ENCODE data around the gene TRNAU1AP.

The TRNAU1AP gene

GRCh38 chr1:28577738-28578536 lies 25.1 kb downstream of the TRNAU1AP start:
- no peak for DNase-seq (ENCODE audit: low read depth, low spot score)
- ChIA-PET POLR2A (interaction anchor here (0.7 to 4.3 kb wide), 5 partner anchors 8 to 24 kb away, joined by 3 to 57 read pairs (median 3); partner anchors contain the start of gene TRNAU1AP), CTCF (interaction anchor here (0.9 to 4.3 kb wide), 6 partner anchors 24 to 299 kb away, joined by 3 to 31 read pairs (median 4); no protein-coding TSS in a partner anchor)
- H3K4me3 ChIP-seq (ENCODE audit: low read depth, low read length) = no peak overlapping the region
- TF ChIP-seq, protein P1, sequence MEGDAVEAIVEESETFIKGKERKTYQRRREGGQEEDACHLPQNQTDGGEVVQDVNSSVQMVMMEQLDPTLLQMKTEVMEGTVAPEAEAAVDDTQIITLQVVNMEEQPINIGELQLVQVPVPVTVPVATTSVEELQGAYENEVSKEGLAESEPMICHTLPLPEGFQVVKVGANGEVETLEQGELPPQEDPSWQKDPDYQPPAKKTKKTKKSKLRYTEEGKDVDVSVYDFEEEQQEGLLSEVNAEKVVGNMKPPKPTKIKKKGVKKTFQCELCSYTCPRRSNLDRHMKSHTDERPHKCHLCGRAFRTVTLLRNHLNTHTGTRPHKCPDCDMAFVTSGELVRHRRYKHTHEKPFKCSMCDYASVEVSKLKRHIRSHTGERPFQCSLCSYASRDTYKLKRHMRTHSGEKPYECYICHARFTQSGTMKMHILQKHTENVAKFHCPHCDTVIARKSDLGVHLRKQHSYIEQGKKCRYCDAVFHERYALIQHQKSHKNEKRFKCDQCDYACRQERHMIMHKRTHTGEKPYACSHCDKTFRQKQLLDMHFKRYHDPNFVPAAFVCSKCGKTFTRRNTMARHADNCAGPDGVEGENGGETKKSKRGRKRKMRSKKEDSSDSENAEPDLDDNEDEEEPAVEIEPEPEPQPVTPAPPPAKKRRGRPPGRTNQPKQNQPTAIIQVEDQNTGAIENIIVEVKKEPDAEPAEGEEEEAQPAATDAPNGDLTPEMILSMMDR (IDR thresholded peaks at IDR 0.05; ENCODE audit: insufficient read depth, low read length, missing control alignments) = no peak

- DNase-seq (ENCODE audit: low read depth, low spot score) = no peak
- H3K4me3 ChIP-seq (ENCODE audit: low read depth, low read length) = no peak overlapping the region
- TF ChIP-seq, protein P1 (IDR thresholded peaks at IDR 0.05; ENCODE audit: insufficient read depth, low read length, missing control alignments) = no peak
- ChIA-PET POLR2A (interaction anchor here (0.5 to 4.9 kb wide), 7 partner anchors 9 to 329 kb away, joined by 3 to 57 read pairs (median 4); partner anchors contain the start of genes TAF12 and TRNAU1AP), CTCF (interaction anchor here (0.7 to 4.3 kb wide), 5 partner anchors 8 to 299 kb away, joined by 3 to 31 read pairs (median 3); no protein-coding TSS in a partner anchor)
Observed at GRCh38 chr1:28578696-28579218, 25.9 kb downstream of the TRNAU1AP start.

GRCh38 chr1:28579401-28579800 lies 26.5 kb downstream of the TRNAU1AP start:
- ChIA-PET CTCF (interaction anchor here (0.7 to 4.3 kb wide), 5 partner anchors 8 to 298 kb away, joined by 3 to 31 read pairs (median 3); no protein-coding TSS in a partner anchor), POLR2A (interaction anchor here (0.5 to 4.9 kb wide), 7 partner anchors 9 to 330 kb away, joined by 3 to 57 read pairs (median 4); partner anchors contain the start of genes TAF12 and TRNAU1AP)
- TF ChIP-seq, protein P1 (IDR thresholded peaks at IDR 0.05; ENCODE audit: insufficient read depth, low read length, missing control alignments) = no peak
- DNase-seq (ENCODE audit: low read depth, low spot score) = no peak
- H3K4me3 ChIP-seq (ENCODE audit: low read depth, low read length) = peak overlapping the region; percentile 93

GRCh38 chr1:28580722-28581530 lies 28.0 kb downstream of the TRNAU1AP start:
- ChIA-PET CTCF (interaction anchor here (0.7 to 4.3 kb wide), 8 partner anchors 10 to 332 kb away, joined by 3 to 31 read pairs (median 4); partner anchors contain the start of gene TAF12), POLR2A (interaction anchor here (0.7 to 4.9 kb wide), 37 partner anchors 8 to 808 kb away, joined by 3 to 57 read pairs (median 5); partner anchors contain the start of genes ATP5IF1, PHACTR4, RAB42 and RCC1)
- peak overlapping the region; percentile 93 for H3K4me3 ChIP-seq (ENCODE audit: low read depth, low read length)
- TF ChIP-seq, protein P1 (IDR thresholded peaks at IDR 0.05; ENCODE audit: insufficient read depth, low read length, missing control alignments) = peak; percentile 24
- no peak for DNase-seq (ENCODE audit: low read depth, low spot score)

- peak; percentile 61 for DNase-seq (ENCODE audit: low read depth, low spot score)
- CTCF ChIA-PET = interaction anchor here (0.7 to 4.3 kb wide), 7 partner anchors 9 to 295 kb away, joined by 3 to 31 read pairs (median 3); partner anchors contain the start of gene TAF12
Observed at GRCh38 chr1:28581531-28582247, 28.8 kb downstream of the TRNAU1AP start.

More at GRCh38 chr1:28581531-28582247, 28.8 kb downstream of the TRNAU1AP start:
- H3K4me3 ChIP-seq (ENCODE audit: low read depth, low read length) = peak overlapping the region; percentile 93
- POLR2A ChIA-PET = interaction anchor here (0.6 to 4.9 kb wide), 42 partner anchors 9 to 809 kb away, joined by 3 to 57 read pairs (median 5); partner anchors contain the start of genes GMEB1, PHACTR4, RAB42 and RCC1
- TF ChIP-seq, protein P1 (IDR thresholded peaks at IDR 0.05; ENCODE audit: insufficient read depth, low read length, missing control alignments) = no peak
